Stimulated activated CD8-positive, alpha-beta memory T cell treated with anti-CD3 and anti-CD28 coated beads, Interleukin-4, amount 100 ng/mL, for 48 hours (primary cell): ENCODE results near the gene TMEM52B.
"Not testable (repeated sequence)": the region's sequence is repeated elsewhere in the genome, so short reads cannot be mapped to it uniquely, and the experiment has no call there.

Experiments used
- DNase-seq: peaks from one replicate; pipeline ENCODE4 v3.0.0-alpha.2; 2020

Gene TMEM52B

GRCh38 chr12:10211940-10212738 is 33.3 kb downstream of the TMEM52B start:
- peak; percentile 93 for DNase-seq

DNA sequence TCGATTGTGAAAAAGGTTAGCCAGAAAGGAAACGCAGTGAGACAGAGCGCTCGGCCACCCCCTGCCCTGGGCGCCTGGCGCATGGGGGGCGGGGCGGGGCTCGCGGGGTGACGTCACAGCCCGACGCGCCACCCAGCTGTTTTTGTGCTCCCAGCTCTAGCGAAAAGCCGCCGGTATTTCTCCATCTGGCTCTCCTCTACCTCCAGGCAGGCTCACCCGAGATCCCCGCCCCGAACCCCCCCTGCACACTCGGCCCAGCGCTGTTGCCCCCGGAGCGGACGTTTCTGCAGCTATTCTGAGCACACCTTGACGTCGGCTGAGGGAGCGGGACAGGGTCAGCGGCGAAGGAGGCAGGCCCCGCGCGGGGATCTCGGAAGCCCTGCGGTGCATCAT is 33.9 kb downstream of the TMEM52B start, which contains the start of gene GABARAPL1:
Gene GABARAPL1 (plus strand): TSS at position 139 of the 393 bp plus-strand sequence. CDS start 253 bp downstream, at position 392.
- DNase-seq: peak; percentile 81

- DNase-seq: peak; percentile 88
Measured at GRCh38 chr12:10213168-10214135, 34.6 kb downstream of the TMEM52B start.

GRCh38 chr12:10214136-10214894 is 35.5 kb downstream of the TMEM52B start:
- DNase-seq: no peak

DNA sequence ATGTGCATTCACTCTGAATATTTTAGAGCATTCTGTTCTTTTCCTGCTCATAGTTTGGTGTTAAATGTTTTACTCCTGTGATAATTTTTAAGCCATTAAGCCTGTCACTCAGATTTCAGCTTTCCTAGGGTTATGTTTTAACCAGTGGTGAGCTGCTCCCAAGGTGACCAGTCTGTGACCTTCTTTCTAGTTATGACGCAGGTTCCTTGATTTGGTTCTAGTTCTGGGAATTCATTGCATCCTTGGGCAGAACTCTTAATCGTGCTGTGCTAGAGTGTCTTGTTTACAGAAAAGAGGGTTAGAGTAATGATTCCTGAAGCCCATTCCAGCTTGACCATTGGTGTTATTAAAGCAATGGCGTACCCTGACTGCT is 36.0 kb downstream of the TMEM52B start:
- DNase-seq: no peak

DNA sequence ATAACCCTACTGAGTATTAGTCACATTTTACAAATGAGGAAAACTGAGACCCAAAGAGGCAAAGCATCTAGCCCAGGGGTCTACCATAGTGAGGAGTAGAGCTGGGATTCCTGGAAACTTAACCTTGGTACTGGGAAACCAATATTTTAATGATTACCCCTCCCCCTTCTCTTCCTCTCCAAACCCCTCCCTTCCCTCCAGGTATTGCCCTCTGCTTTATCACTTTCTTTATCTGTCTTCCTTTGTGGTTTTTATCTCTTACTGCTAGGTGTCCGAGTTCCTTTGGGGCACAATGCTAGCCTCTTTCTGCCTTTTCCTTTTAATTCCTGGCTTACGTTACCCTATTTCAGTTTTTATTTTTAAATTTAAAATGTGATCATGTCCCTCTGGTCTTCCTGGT is 36.6 kb downstream of the TMEM52B start:
- DNase-seq: no peak

DNA sequence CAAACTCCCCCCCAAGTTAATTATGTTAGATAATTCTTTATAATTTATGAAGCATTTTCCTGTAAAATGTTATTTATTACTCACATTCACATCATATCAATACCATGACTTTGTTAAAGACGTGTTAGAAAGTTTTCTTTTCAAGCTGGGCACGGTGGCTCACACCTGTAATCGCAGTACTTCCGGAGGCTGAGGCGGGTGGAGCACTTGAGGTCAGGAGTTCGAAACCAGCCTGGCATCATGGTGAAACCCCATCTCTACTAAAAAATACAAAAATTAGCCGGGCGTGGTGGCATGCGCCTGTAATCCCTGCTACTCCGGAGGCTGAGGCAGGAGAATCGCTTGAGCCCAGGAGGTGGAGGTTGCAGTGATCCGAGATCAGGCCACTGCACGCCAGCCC is 37.1 kb downstream of the TMEM52B start:
- peak; percentile 49 for DNase-seq

DNA sequence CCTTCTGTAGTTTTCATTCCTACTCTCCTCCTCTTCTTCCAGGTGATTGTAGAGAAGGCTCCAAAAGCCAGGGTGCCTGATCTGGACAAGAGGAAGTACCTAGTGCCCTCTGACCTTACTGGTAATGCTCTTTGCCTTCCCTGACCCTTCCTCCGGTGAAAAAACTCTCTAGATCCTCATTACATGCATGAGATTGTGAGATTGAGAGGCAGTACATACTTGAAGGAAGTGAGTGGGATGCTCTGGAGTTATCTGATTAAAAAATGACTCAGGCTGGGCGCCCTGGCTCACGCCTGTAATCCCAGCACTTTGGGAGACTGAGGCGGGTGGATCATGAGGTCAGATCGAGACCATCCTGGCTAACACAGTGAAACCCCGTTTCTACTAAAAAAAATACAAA is 39.2 kb downstream of the TMEM52B start:
- no peak for DNase-seq

GRCh38 chr12:10220398-10221077 is 41.7 kb downstream of the TMEM52B start:
- DNase-seq: no peak

DNA sequence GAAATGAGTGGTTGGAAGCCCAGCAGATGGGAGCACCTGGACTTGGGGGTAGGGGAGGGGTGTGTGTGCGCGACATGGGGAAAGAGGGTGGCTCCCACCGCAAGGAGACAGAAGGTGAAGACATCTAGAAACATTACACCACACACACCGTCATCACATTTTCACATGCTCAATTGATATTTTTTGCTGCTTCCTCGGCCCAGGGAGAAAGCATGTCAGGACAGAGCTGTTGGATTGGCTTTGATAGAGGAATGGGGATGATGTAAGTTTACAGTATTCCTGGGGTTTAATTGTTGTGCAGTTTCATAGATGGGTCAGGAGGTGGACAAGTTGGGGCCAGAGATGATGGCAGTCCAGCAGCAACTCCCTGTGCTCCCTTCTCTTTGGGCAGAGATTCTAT is 43.0 kb downstream of the TMEM52B start:
- DNase-seq: no peak

- no peak for DNase-seq
Measured at GRCh38 chr12:10223208-10223607, 44.4 kb downstream of the TMEM52B start.

GRCh38 chr12:10225426-10225825 is 46.6 kb downstream of the TMEM52B start:
- DNase-seq: not testable (repeated sequence)

DNA sequence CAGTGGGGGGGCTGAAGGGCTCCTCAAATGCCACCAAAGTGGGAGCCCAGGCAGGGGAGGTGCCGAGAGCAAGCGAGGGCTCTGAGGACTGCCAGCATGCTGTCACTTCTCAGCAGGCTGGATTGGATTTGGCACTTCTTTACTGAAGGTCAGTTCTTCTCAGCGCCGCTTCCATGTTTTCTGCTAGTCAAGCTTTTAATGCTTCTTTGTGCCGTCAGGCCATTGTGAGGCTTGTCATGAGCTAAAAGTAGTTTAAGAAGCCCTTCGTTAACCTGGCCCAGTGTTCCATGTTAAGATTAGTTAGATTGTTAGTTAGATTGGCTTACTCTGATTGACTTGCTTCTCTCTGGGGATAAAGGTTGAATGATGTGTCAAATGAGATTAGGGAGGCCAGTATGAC is 47.3 kb downstream of the TMEM52B start:
- no peak for DNase-seq

GRCh38 chr12:10226731-10227130 is 47.9 kb downstream of the TMEM52B start:
- DNase-seq: no peak

- DNase-seq: no peak
Measured at GRCh38 chr12:10227648-10228047, 48.8 kb downstream of the TMEM52B start.

DNA sequence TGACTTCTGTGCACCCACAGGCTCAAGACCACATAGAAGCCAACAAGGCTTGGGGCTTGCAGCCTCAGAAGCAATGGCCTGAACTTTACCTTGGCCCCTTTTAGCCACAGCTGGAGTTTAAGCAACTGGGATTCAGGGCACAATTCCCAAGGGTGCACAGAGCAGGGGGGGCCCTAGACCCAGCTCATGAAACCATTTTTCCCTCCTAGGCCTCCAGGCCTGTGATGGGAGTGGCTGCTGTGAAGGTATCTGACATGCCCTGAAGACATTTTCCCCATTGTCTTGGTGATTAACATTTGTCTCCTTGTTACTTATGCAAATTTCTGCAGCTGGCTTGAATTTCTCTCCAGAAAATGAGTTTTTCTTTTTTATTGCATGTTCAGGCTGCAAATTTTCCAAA is 55.7 kb downstream of the TMEM52B start:
- no peak for DNase-seq

DNA sequence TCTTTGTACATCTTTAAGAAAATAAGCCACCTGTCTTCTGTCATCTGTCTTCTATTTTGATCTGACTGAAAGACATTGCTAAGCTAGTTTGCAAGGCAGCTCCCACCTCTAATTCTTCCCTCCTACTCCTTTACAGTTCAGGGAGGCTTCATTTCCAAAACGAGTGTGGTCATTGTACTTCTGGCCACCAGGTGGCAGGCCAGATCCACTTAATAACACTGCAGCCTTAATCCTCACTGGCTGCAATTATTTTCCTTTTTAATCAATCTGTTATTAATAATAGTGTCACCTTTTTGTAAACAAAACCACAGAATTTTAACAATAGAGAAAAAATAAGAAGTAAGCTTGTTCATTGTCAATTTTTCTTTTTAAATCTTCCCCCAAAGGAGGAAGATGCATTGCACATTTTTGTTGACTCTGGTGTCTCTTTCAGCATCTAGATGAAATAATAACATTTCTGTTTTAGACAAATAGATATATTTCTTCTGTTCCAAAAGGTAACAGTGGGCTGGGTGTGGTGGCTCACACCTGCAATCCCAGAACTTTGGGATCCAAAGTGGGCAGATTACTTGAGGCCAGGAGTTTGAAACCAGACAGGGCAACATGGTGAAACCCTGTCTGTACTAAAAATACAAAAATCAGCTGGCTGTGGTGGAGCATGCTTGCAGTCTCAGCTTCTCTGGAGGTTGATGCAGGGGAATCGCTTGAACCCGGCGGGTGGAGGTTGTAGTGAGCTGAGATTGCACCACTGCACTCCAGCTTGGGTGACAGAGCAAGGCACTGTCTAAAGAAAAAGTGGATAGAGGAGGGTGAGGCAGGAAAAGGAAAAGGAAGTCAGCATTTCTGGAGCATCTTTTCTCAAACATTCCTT is 57.2 kb downstream of the TMEM52B start:
- DNase-seq: peak; percentile 68

DNA sequence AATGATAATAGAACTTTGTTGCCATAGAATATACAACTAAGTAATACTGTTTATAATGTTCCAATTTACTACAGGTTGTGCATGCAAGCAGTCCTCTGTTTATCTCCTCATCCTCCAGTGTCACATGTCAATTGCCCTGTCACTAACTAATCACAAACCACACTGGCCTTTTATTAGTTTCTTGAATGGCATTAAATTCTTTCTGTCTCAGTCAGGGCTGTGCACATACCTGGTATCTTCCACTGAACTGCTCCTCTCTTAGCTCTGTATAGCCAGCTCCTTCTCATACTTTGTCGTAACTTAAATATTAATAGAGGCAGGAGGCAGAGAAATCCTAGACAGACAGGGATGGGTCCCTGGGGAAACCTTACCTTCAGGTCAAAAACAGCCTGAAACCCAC is 57.9 kb downstream of the TMEM52B start:
- no peak for DNase-seq

DNA sequence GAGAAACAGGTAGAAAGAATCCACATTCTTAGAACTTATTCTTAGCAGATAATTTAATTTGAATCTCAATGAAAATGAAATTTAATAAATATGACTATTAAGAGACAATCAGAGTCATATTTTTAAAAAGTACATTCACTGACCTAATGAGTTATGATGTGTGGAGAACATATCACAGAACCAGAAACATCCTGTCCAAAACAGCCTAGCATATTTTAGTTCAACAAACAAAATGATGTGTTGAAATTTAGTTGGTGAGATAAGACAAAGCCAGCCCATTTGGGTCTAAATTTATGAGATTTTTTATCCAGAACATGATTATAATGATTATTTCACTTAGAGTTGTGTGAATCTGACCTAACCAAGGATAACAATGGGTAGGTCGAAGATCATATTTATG is 59.7 kb downstream of the TMEM52B start:
- no peak for DNase-seq

GRCh38 chr12:10241290-10241689 is 62.5 kb downstream of the TMEM52B start:
- DNase-seq: no peak
